Limb (tissue), 2 donors: Measurements from ENCODE around the gene POLD2.

Experiments
- DNase-seq, 2 donors: peaks; one replicate each; pipeline ENCODE4 v3.0.0-alpha.2; 2016; ENCODE audit errors: extremely low spot score in 2 of 2

The POLD2 gene

GRCh38 chr7:44082541-44083207 lies 40.7 kb downstream of the POLD2 start:
- DNase-seq: peak; percentile 97 to 99

- DNase-seq: no peak
Observed at GRCh38 chr7:44081266-44081748, 42.0 kb downstream of the POLD2 start.

GRCh38 chr7:44080686-44081265 lies 42.6 kb downstream of the POLD2 start:
- DNase-seq: no peak

- no peak for DNase-seq
Observed at GRCh38 chr7:44080118-44080517, 43.2 kb downstream of the POLD2 start.

- DNase-seq: no peak
Observed at GRCh38 chr7:44079331-44080021, 43.9 kb downstream of the POLD2 start.

GRCh38 chr7:44078521-44078920 lies 44.8 kb downstream of the POLD2 start:
- DNase-seq: no peak

- no peak for DNase-seq
Observed at GRCh38 chr7:44077681-44078091, 45.7 kb downstream of the POLD2 start.

GRCh38 chr7:44077061-44077460 lies 46.3 kb downstream of the POLD2 start:
- no peak for DNase-seq

GRCh38 chr7:44076101-44076895 lies 47.0 kb downstream of the POLD2 start:
- DNase-seq: no peak

GRCh38 chr7:44075296-44076075 lies 47.9 kb downstream of the POLD2 start:
- DNase-seq: no peak

GRCh38 chr7:44074349-44074695 lies 49.0 kb downstream of the POLD2 start:
- DNase-seq: no peak

GRCh38 chr7:44073664-44074348 lies 49.5 kb downstream of the POLD2 start:
- DNase-seq: no peak

GRCh38 chr7:44072364-44073231 lies 50.8 kb downstream of the POLD2 start:
- DNase-seq: peak in 1 of 2 donors; percentile 75

GRCh38 chr7:44071726-44072363 lies 51.5 kb downstream of the POLD2 start:
- DNase-seq: no peak

GRCh38 chr7:44068054-44068453 lies 55.3 kb downstream of the POLD2 start:
- DNase-seq: no peak

GRCh38 chr7:44067064-44067951 lies 56.0 kb downstream of the POLD2 start:
- peak in 1 of 2 donors; percentile 28 for DNase-seq

- peak in 1 of 2 donors; percentile 32 for DNase-seq
Observed at GRCh38 chr7:44066494-44067063, 56.8 kb downstream of the POLD2 start.

GRCh38 chr7:44066111-44066460 lies 57.3 kb downstream of the POLD2 start:
- DNase-seq: no peak
